GM19395 (cell line): ENCODE measurements around the gene RBM26.

Experiments used
- ATAC-seq: cut with Tn5 transposase; IDR thresholded peaks from one replicate; pipeline ENCODE4 v1.9.1; 2021; ENCODE audit warnings: mild to moderate bottlenecking, moderate library complexity; ENCODE audit not compliant: unreplicated experiment

The RBM26 gene, protein sequence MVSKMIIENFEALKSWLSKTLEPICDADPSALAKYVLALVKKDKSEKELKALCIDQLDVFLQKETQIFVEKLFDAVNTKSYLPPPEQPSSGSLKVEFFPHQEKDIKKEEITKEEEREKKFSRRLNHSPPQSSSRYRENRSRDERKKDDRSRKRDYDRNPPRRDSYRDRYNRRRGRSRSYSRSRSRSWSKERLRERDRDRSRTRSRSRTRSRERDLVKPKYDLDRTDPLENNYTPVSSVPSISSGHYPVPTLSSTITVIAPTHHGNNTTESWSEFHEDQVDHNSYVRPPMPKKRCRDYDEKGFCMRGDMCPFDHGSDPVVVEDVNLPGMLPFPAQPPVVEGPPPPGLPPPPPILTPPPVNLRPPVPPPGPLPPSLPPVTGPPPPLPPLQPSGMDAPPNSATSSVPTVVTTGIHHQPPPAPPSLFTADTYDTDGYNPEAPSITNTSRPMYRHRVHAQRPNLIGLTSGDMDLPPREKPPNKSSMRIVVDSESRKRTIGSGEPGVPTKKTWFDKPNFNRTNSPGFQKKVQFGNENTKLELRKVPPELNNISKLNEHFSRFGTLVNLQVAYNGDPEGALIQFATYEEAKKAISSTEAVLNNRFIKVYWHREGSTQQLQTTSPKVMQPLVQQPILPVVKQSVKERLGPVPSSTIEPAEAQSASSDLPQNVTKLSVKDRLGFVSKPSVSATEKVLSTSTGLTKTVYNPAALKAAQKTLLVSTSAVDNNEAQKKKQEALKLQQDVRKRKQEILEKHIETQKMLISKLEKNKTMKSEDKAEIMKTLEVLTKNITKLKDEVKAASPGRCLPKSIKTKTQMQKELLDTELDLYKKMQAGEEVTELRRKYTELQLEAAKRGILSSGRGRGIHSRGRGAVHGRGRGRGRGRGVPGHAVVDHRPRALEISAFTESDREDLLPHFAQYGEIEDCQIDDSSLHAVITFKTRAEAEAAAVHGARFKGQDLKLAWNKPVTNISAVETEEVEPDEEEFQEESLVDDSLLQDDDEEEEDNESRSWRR

DNA sequence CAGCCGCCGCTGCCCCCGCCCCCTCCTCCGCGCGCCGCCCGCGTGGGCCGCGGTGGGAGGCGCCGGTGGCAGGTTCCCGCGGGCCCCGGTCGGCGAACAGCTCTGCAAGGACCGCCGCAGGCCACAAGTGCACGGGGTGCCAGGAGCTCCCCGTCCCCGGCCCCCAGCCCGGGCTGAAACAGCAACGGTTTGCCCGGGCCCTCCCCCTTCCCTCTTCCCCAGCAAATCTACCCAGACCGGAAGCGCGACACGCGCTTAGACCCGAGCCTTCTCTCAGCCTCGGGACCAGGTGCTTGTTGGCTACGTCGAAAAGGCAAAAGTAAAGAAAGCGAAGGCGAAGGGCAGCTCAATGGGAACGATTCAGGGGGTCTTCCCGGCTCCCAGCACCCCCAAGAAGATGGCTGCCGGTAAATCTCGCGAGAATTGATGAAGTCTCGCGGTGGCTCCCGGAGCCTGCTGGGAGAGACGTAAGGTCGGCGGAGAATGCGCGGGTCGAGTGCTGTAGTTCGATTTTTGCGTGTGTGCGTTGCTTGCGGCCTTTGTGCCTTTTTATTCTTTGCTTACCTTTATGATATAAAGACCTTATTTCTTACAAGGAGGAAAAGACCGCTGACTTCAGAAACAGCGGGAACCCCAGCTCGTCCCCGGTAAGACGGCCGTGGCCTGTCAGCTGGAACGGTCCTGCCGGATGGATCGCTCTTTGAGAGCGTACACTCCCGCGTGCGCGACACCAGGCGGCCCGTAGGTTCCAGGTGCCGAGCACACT, at the start of gene RBM26:
TSS of gene RBM26 (minus strand) at position 425 of the 766 bp plus-strand sequence. CDS start 481 bp downstream, outside the sequence.
- peak; percentile 84 for ATAC-seq

DNA sequence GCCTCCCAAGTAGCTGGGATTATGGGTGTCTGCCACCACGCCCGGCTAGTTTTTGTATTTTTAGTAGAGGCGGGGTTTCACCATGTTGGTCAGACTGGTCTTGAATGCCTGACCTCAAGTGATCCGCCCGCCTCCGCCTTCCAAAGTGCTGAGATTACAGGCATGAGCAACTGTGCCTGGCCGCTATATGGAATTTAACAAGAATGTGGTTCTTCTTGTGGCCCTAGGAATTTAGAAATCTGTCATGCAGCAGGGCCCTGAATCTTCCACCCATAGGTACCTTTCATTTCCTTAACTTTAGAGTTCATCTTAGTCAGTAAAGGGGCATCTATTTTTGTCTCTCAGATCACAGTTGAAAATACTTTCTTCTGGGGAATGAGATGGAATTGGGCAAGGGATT, 49.3 kb upstream of the RBM26 start:
- ATAC-seq = no peak

DNA sequence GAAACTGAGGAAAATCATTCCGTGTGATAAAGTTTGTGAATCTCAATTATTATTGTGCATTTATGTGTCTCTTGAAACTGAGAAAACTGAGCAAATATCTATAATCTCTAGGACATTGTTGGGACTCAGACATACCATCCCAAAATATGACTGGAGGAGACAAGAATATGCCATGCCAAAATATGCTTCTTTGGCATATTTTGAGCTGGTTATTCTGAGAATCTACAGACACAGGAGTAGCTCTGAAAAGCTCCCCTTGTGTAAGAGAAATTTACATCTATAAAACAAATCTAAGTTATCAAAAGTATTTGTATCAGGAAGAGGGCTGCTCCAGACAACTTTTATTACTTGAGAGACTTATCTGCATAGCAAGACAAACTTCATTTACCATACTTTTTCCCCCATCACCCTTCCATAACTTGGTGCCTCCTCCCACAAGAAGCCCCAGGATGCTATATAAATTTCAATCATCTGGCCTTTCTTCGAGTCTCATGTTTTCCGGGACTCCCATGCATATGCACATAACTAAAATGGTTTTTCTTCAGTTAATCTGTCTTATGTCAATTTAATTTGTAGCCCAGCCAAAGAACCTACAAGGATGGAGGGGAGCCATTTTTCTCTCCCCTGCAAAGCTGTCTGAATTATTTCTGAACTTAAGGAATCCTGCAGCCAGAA, 46.3 kb upstream of the RBM26 start:
- no peak for ATAC-seq

DNA sequence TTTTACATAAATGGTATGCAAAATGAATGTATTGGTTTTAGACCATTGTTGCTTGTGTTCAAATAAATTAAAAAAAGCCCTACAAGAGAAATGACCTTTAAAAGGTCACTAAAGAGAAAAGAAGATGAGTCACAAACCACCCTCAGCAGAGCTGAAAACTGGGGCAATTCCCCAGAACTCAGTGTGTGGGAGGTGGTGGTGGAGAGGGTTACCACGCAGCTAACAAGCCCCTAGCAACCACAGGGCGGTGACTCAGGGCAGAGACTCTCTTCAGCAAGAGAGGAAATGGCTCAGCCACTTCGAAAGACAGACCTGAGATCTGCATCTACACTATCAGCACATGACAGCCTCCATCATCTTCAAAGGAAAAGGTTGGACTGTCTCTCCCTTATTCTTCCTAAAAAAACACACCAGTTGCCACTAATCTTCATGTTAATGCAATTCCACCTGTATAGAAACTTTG, 45.5 kb upstream of the RBM26 start:
- ATAC-seq = peak; percentile 97

DNA sequence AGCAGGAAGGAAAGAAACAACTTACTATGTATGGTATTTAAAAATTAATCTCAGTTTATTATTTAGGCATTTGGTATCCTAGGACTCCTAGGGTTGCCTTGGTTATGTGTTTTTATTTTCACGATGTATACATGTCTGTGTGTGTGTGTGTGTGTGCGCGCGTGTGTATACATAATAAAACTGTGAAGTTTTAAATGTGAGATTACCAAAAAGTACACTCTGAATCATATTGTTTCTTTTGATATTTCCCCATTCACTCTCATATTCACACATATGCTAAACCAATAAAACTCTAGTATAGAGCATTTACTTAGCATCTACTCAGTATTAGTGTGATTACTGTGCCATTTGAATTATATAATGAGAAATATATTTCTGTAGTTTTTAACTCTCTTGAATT, 44.1 kb upstream of the RBM26 start:
- no peak for ATAC-seq

DNA sequence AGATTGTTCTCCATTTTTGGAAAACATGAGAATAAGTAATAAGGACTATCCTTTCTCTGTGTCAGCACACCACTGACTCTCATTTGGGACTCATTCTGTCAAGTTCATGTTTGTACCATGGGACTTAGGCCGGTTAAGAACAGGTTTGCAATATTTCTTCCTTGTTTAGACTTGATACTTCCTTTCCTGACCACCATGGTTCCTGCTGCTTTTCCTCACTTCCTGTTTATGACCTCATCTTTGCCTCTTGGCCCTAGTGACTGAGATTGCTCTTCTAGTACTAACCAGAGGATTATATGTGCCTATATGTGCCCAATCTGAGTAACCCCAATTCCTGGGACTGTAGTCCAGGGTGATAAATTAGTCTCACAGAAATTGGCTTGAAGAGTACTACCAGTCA, 42.4 kb upstream of the RBM26 start:
- ATAC-seq = no peak

DNA sequence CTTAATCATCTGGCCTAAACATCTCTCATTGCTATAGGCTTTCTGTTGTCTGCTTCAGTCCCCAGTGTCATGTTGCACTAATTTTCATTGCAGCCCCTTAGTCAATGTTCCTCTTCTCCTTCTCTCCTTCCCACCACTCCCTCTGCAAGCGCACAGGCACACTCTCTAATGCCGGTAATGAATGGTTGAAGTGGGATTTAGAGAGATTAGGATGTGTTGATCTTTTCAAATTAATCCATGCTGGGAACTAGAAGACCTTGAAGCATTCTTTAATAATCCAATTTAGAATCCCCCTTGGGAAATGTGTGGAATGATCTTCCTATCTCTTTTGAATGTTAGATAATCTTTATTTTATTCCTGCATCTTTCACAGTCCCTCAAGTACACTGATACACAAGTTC, 41.7 kb upstream of the RBM26 start:
- ATAC-seq = no peak

DNA sequence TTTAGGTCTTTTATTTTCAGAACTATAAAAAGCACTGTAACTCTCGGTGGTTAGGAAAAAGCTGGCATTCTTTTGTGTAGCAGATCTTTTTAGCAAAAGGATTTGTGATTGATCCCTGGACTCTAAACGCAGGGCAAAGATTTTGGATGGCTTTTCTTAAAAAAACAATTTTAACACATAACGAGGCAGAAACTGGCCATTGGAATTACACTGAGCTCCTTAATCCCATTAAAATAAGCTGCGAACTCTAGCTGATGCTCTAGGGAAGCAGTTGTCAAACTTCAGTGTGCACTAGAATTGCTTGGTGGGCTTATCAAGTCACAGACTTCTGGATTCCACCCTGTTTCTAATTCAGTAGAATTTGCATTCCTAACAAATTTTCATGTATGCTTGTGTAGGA, 41.1 kb upstream of the RBM26 start:
- ATAC-seq = no peak

DNA sequence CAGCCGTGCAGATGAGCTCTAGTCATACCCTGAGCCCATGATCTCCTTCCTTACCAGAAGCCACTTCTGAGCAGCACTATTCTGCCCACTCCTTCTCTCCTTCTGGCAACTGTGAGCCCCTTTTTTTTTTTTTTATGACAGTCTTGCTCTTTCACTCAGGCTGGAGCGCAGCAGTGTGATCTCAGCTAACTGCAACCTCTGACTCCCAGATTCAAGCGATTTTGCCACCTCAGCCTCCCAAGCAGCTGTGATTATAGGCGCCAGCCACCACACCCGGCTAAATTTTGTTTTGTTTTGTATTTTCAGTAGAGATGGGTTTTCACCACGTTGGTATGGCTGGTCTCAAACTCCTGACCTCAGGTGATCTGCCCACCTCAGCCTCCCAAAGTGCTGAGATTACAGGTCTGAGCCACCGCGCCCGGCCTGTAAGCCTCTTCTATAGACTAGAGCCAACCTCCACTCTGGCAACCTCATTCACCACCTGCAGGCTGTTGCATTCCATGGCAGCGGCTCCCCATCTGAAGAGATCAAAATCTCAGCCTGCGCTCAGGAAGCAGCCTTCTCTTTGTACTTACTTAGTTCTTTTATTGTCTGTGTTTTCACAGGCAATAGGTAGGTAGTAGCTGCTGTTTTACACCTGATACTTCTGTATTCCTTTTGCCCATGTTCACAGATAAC, 40.1 kb upstream of the RBM26 start:
- ATAC-seq = no peak

DNA sequence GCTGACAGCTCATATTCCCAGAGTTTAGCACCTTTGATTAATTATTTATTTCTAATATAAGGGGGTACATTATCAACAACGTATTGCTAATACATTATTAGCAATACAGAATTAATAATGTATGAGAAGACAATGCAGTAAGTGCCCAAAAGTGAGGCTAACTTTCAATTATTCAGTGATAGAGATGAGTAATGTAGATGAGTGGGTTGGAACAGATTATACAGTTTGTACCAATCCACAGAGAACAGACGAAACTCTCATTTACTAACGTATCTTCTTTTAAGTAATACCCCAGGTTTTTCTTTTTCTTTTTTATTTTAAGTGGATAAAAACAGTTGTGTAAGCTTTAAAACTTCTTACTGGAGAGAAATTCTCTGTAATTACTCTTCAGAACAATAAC, 36.7 kb upstream of the RBM26 start:
- ATAC-seq = no peak

DNA sequence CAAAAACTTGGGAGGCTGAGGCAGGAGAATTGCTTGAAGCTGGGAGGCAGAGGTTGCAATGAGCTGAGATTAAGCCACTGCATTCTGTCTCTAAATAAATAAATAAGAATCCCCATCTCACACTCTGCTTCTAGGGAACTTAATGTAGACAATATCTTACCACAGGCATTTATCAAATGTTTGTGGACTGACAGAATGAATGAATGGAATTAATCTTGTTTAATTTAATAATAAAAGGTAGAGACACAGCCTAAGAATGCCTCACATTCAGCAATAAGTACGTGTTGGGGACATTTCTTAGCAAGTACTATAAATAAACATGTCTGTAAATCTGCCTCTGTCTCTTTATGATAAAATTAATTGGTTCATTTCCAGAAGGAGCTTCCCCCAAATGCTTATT, 36.2 kb upstream of the RBM26 start:
- ATAC-seq = no peak

DNA sequence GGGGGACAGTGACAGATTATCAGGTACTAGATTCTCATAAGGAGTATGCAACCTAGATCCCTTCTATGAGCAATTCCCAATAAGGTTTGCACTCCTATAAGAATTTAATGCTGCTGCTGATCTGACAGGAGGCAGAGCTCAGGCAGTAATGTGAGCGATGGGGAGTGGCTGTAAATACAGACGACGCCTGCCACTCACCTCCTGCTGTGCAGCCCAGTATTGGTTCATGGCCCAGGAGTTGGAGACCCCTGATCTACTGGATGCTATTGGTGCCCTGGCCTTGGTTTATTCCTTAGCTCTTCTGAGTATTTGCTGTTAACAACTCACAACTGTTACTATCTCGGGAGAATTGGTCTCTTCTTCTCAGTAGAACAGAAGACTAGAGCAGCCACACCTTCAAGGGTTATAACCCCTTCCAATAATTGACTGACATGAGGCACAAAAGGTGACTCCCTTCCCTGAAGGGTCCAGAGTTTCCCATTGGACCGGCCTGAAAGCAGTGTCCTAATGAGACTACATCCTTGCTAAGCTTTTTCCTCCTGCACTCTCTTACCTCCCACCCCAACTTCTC, 35.0 kb upstream of the RBM26 start:
- ATAC-seq = no peak

DNA sequence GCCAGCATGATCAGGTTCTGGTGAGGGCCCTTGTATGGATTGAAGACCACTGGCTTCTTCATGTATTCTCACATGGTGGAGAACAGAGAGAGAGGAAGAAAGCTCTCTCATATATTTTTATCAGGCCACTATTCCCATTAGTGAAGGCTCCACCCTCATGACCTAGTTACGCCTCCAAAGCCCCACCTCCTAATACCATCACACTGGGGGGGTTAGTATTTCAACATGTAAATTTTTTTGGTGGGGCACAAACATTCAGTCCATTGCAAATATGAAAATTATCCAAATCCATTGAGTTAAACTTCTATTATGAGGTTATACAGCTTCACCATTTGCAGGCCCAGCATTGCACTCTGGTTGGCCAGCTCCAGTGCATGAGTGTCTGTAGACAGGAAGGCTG, 33.2 kb upstream of the RBM26 start:
- no peak for ATAC-seq

DNA sequence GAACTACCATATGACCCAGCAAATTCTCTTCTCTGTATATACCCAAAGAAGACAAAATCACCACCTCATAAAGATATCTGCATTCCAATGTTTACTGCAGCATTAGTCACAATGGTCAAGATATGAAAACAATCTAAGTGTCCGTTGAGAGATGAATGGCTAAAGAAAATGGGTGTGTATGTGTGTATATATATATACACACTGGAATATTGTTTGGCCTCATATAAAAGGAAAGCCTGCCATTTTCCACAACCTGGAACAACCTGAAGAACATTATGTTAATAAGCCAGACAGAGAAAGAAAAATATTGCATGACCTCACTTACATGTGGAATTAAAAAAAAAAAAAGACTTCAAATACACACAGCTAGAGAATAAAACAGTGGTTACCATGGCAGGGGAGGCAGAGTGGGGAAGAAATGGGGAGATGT, 29.5 kb upstream of the RBM26 start:
- ATAC-seq = no peak

DNA sequence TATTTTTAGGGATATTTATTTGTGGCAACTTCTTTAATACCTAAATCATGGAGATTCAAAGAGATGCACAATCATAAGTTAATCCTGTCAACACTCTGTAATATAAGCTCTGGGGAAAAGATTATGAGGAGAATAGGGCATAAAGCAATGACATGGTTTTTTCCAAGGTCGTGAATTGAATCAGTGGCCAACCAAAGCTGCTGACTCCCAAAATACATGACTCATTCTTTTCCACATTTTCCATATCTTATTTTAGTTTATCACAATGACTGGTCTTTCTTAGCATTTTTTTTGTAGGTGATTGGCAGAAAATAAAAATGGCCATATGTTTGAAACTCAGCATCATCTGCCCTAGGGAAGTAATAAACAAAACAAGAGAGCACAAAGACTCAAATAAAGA, 28.5 kb upstream of the RBM26 start:
- no peak for ATAC-seq

DNA sequence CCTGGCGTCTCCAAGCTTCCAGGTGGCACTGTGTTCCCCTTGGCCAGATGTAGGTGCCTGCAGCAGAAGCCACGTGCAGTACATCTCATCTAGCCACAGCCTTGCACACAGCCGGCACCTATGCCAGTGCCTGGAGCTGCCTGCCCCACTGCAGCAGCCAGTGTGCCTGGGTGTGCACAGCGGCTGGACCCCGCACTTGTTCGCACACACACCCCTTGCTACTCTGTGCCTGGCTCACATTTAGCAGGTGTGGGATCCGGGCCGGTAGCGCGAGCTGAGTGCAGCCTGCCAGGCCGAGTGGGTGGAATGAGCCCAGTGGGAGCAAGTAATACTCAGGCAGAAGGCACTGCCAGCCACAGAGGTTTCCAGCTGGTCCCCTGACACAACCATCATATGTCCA, 26.9 kb upstream of the RBM26 start:
- no peak for ATAC-seq

DNA sequence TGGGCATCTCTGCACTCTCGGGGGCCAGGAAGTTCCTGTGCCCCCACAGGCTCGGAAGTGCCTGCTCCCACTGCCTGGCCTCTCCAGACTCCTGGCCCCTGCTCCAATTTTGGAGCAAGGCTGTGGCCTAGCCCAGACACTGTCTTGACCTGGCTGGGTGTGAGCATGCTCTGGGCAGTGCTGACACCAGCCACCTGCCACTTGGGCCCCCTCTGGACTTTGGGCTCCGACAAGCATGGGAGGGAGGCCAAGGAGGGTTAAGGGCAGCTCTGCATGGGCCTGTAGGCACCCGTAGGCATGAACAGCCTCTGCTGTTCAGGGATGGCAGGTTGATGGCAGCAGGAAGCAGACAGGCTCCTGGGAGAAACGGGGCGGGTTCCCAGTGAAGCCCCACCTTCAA, 26.0 kb upstream of the RBM26 start:
- ATAC-seq = no peak

DNA sequence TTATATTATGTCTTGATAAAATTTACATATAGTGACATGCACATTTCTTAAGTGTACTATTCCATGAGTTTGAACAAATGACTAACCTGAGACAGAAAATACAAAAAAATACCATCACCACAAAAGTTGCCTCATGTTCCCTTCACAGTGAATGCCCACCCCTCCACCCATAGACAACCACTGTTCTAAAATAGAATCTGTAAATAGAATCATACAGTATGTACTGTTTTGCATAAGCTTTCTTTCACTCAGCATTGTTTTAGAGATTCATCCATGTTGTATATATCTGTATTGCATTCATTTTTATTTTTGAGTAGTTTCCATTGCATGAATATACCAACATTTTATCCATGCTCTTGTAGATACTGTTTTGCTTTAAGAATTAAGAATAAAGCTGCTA, 23.3 kb upstream of the RBM26 start:
- no peak for ATAC-seq

DNA sequence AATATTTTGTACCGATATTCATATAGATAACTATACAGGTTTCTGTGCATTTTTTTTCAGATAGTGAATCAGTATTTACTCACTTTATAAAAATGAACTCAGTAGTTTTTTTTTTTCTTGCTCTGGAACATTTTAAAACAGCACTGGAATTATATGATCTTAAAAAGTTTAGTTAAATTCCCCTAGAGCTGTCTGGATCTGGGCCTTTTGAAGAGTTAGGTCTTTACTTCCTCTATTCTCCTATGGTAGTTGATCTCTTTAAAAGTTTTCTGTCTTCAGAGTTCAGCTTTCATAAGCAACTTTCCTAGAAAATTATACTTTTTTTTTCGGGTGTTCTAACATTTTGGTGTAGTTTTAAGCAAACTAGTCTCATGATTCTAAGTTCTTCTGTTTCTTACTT, 21.8 kb upstream of the RBM26 start:
- ATAC-seq = no peak

DNA sequence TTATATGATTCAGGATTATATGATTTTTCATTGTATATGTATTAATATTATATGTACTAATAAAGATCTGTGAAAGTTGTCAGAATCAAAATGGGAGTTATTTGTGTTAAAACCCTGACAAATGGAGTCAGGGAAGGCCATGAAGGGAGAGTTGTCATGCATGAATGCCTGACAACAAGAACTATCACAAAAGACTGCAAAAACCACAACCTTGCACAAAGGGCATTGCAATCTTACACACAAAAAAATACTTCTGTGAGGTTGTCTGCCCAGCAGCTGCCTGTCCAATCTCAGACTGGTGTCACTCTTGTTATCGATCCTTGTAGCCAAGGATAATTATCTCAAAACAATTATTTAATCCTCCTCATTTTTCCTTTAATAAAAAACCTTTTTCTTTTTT, 21.2 kb upstream of the RBM26 start:
- ATAC-seq = no peak
